Amygdala (tissue), 56 donors: ENCODE data around the gene TUBGCP6.

ENCODE experiments used
- DNase-seq, 56 donors: peaks; one replicate each; lab custom pipeline; 2025; lab: John Stamatoyannopoulos, UW

TUBGCP6 gene

GRCh38 chr22:50232481-50233151 is 12.2 kb downstream of the TUBGCP6 start:
- DNase-seq, result no peak

- DNase-seq, result no peak
Measured at GRCh38 chr22:50229370-50229769, 15.5 kb downstream of the TUBGCP6 start.

DNA sequence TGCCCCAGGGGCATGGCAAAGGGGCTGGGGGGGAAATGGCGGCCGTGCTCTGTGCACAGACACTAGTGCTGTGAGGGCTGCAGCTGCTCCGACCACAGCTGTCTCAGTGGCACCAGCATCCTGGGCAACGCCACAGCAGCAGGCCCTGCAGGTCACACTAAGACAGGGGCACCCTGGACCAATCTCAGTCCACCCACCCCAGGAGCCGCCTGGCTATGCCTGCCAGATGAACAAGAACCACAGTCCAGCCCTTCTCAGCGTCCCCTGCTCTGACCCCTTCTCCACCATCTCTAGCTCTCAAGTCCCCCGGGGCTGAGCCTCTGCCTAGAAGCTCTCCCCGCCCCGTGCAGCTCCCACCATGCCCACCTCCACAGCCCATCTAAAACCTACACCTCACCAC is 16.5 kb downstream of the TUBGCP6 start:
- DNase-seq, result no peak

- DNase-seq, result no peak
Measured at GRCh38 chr22:50227579-50228215, 17.1 kb downstream of the TUBGCP6 start.

- DNase-seq, result no peak
Measured at GRCh38 chr22:50226875-50227165, 18.0 kb downstream of the TUBGCP6 start.

DNA sequence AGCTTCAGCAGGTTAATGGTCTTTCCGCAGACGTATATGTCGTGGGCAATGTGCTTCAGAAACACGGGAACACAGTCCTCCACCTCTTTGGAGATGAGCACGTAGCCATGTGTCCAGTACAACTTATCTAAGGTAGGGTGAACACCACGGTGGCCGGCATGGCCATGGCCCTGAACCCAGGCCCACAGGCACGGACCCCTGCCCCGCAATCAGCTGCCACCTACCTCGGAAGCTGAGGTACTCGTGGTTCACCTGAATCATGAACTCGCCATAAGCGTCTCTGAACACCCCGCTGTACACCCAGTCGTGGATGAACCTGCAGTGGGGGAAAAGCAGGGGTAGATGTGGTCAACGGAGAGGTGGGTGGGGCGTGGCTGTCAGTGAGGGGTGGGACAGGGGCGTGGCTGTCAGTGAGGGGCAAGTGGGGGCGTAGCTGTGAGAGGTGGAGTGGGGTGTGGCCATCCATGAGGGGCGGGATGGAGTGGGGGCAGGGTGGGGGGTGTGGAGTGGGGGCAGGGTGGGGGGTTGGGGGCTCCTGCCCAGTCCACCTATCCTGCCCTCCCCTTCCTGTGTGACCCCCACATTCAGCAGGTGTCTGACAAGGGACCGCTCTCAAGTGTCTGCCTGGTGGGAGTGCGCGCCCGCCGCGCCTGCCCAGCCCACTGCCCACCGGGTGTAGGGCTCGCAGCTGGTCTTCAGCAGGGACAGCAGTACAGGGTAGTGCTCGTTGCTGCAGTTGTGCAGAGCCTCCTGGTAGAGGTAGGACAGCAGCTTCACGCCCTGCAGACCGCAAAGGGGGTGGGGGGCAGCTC is 18.6 kb downstream of the TUBGCP6 start:
- no peak for DNase-seq

DNA sequence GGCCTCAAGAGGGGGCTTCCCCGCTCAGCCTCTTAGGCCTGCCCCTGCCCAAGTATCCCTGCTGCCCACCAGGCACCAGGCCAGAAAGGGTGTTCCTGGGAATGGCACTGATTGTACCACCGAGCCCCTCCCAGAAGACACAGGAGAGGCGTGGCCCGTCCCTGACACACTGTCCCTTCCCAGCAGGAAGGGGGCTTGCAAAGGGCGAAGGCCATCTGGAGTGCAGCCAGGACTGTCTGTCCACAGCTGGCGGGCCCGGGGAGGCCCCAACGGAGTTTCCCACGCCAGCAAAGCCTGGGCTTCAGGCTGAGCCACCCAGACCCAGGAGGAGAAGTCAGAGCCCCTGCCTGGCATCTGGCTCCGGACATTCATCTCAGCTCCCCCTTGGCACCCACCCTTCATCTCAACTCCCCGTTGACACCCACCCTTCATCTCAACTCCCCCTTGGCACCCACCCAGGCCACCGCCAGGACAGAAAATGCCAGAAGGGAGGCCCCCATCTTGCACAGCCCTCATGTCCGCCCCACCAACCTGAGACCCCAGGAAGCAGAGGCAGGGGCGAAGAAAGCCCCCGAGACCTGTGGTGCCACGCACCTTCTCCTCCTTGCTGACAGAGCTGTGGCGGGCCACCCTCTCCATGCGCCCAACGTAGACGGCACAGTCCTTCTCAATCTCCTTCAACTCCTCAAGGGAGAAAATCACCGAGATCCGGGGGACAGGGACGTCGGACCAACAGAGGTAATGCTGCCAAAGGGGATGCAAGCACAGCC is 19.4 kb downstream of the TUBGCP6 start:
- no peak for DNase-seq

DNA sequence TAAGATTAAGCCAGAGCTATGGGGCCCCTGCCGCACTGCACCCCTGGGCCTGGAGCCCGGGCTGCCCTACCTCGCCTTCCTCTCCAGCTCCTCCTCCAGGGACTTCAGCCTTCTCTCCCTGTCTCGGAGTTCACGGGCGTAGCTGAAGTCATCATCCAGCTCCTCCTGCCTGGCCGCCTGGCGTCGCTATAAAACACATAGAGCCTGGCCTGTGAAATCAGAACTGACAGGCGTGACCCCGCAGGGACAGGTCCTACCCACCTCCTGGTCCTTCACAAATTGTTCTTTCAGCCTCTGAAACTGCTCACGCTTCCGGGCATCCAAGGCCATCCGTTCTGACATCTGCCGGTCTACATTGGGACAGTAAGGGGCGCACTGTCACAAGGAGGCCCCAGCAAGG is 20.8 kb downstream of the TUBGCP6 start:
- no peak for DNase-seq

DNA sequence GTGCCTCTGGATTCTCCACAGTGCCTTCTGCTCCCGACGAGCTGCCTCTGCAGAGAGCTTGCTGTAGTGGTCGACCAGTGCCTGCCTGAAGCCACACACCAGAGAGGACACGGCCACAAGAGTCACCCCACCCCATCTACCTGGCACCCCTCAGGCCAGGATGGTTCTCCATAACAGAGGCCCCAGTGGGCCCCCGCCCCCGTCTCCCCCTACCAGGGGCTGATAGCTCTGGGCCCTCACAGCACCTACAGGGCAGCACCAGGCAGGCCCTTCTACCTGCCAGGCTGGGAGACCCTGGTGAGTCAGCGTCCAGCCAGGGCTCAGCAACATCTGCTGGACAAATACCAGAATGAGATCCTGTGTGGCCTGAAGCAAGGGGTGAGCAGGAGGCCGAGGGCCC is 22.3 kb downstream of the TUBGCP6 start:
- no peak for DNase-seq

DNA sequence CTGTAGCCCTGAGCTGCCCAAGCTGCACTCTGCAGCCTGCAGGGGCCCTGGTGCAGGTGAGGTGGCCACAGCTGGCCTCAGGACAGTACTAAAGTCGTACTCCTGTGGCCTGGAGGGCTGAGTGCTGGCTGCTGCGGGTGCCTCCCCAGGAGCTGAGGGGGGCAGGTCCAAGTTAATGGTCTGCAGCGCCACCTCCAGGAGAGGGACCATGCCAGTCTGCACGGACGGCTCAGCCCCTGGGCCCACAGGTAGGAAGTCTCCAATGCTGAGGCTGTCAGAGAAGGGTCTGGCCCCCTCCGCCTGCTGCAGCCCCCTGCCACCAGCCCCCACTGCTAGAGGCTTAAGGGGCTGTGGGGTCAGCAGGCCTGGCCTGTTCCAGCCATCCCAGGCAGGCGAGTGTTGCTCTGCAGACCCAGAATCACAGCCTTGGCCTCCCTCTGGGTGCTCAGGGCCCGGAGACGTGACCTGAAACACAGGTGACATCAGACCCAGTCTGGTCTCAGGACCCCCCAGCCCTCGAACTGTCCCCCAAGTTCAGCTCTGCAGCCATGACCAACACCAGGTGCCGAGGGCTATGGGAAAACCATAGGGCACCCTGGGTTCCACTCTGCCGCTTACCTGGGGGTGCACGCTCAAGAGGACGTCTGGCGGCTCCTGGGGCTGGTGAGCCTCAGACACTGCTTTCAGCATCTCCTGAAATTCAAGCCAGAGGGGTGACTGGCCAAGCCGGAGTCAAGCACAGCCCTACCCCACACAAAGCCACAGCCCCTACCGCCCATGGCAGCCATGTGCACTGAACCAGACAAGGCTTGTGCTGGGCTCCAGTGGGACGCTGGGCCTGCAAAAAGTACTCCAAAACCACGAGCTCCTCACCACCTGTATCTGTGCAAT is 23.2 kb downstream of the TUBGCP6 start:
- no peak for DNase-seq

- DNase-seq, result no peak
Measured at GRCh38 chr22:50220603-50221409, 24.0 kb downstream of the TUBGCP6 start.

DNA sequence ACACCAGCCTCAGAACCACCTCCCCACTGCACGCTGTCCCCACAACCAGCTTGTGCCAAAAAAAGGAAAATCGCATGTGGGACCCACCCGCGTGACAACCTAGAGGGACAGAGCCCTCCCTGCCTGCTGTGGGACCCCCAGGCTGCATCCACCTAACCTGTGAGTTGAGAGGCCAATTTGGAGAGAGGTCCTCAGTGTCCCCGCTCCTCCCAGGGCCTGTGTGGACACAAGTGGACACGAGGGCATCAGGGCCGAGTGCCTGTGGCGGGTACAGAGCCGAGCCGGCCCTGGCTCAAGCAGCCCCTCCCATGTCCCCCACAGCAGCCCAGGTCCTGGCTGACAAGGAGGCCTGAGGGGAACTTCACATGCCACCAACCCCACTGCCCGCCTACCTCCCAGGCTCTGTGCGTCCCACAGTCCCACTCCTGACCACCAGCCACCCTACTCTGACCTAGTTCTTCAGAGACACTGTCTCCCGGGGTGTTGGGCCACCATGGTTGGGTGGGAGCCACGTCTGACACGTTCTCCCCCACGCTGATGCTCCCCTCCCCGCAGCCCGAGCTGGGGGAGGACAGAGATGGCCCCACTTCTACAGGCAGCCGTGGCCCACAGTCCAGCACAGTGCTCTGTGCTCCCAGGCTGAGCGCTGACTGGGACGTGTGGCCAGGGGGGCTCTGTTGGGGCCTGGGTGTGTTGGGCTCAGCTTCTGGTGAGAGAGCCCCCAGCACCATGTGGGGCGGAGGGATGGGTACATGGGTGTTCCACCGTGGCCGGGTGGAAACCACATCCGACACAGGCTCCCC is 24.8 kb downstream of the TUBGCP6 start:
- no peak for DNase-seq

- peak in 16 of 56 donors; percentile 25 to 77 (median 34) for DNase-seq
Measured at GRCh38 chr22:50218996-50219727, 25.7 kb downstream of the TUBGCP6 start.

- no peak for DNase-seq
Measured at GRCh38 chr22:50218153-50218995, 26.4 kb downstream of the TUBGCP6 start.

DNA sequence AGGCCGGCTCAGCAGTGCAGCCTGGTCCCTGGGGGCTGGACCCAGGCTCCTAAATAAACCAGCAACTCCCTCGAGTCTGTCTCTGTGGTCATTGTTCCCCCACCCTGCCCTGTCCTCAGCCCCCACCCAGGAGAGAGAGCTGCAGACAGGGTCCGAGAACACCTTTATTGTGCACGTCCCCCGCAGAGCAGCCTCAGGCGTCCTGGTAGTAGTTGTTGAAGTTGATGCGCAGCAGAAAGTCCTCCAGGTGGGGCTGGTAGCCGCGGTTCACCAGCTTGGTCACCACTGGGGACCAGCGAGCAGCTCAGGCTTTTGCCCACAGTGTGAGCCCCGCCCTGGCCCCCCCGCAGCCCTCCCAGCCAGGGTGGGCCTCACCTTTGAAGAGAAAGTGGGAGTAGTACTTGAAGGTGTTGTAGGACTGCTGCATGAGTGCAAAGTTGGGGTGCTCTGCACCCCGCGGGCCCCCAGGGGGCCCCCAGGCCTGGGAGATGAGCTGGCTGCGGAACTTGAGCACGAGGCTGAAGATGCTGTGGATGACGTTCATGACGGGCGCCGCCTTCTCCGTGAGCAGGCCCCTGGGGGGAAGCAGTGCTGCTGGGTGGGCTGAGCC is 27.2 kb downstream of the TUBGCP6 start:
- DNase-seq, result no peak
